Astrocyte (in vitro differentiated cells and primary cell): ENCODE data around the gene FBXO17. TPM values are rescaled to one million over a fixed set of nuclear protein-coding genes. Genes with fewer than 3 reads are reported as not detected.

Experiments used
- DNase-seq: peaks from one replicate; pipeline ENCODE4 v3.0.0-alpha.2; 2010; ENCODE audit warnings: low read depth
- FAIRE-seq: peaks from 2 replicates; lab custom pipeline; 2011; peaks lifted over from hg19 to GRCh38; lab: Jason Lieb, UNC
- H2AFZ ChIP-seq: 2 replicates; pipeline ENCODE4 v1.6.0; 2012; ENCODE audit warnings: low read depth, low read length, inconsistent platforms
- H3K27ac ChIP-seq: 2 replicates; pipeline ENCODE4 v1.5.1; 2011; ENCODE audit warnings: low read depth, low read length, inconsistent platforms
- H3K27me3 ChIP-seq: 2 replicates; pipeline ENCODE4 v1.6.0; 2011; ENCODE audit warnings: low read length, inconsistent platforms; ENCODE audit not compliant: insufficient read depth
- H3K36me3 ChIP-seq: 2 replicates; pipeline ENCODE4 v1.5.1; 2011; ENCODE audit warnings: low read length, inconsistent platforms; ENCODE audit not compliant: insufficient read depth
- H3K4me1 ChIP-seq: 2 replicates; pipeline ENCODE4 v1.5.1; 2011; ENCODE audit warnings: low read length, inconsistent platforms; ENCODE audit not compliant: insufficient read depth
- H3K4me2 ChIP-seq: 2 replicates; pipeline ENCODE4 v1.6.0; 2012; ENCODE audit warnings: low read length, inconsistent platforms
- H3K4me3 ChIP-seq: 2 replicates; pipeline ENCODE4 v1.5.1; 2011; ENCODE audit warnings: low read depth, mild to moderate bottlenecking, low read length, inconsistent platforms; ENCODE audit not compliant: insufficient read depth
- H3K79me2 ChIP-seq: 2 replicates; pipeline ENCODE4 v1.6.0; 2012; ENCODE audit warnings: mild to moderate bottlenecking, low read length, inconsistent platforms; ENCODE audit not compliant: insufficient read depth
- H3K9ac ChIP-seq: 2 replicates; pipeline ENCODE4 v1.6.0; 2012; ENCODE audit warnings: mild to moderate bottlenecking, low read length, inconsistent platforms
- H3K9me3 ChIP-seq: 2 replicates; pipeline ENCODE4 v1.5.1; 2012; ENCODE audit warnings: low read depth, mild to moderate bottlenecking, low read length, inconsistent platforms; ENCODE audit not compliant: insufficient read depth
- H4K20me1 ChIP-seq: 2 replicates; pipeline ENCODE4 v1.6.0; 2012; ENCODE audit warnings: low read length, inconsistent platforms; ENCODE audit not compliant: insufficient read depth
- H3K27ac Mint-ChIP-seq: one replicate; pipeline ENCODE4 v1.8.0; 2021; ENCODE audit warnings: mild to moderate bottlenecking, mixed read lengths; ENCODE audit not compliant: unreplicated experiment
- H3K27me3 Mint-ChIP-seq: one replicate; pipeline ENCODE4 v1.8.0; 2021; ENCODE audit warnings: low read depth, mixed read lengths; ENCODE audit not compliant: unreplicated experiment
- H3K36me3 Mint-ChIP-seq: one replicate; pipeline ENCODE4 v1.8.0; 2021; ENCODE audit warnings: low read depth, mixed read lengths; ENCODE audit not compliant: unreplicated experiment
- H3K4me1 Mint-ChIP-seq: one replicate; pipeline ENCODE4 v1.8.0; 2021; ENCODE audit warnings: low read depth, mixed read lengths; ENCODE audit not compliant: unreplicated experiment
- H3K4me3 Mint-ChIP-seq: one replicate; pipeline ENCODE4 v1.8.0; 2021; ENCODE audit warnings: mild to moderate bottlenecking, moderate library complexity, mixed read lengths; ENCODE audit not compliant: unreplicated experiment
- H3K9me3 Mint-ChIP-seq: one replicate; pipeline ENCODE4 v1.8.0; 2021; ENCODE audit warnings: mild to moderate bottlenecking, mixed read lengths; ENCODE audit not compliant: unreplicated experiment
- CTCF ChIP-seq: IDR thresholded peaks from 2 replicates; pipeline ENCODE4 v1.5.1; 2011; ENCODE audit warnings: low read depth, mild to moderate bottlenecking, inconsistent platforms, low read length, moderate library complexity; ENCODE audit not compliant: insufficient read depth
- EZH2 ChIP-seq: IDR thresholded peaks from 2 replicates; pipeline ENCODE4 v1.6.1; 2012; ENCODE audit warnings: mild to moderate bottlenecking, low read length, inconsistent platforms; ENCODE audit not compliant: insufficient read depth
- total RNA-seq: library from RNA; stranded (reverse); gene quantifications from 2 replicates; pipeline ENCODE4 v1.2.1, GENCODE V29; 2021

The FBXO17 gene
- total RNA-seq, 1 donor from 2014 or later: 14.7 TPM

GRCh38 chr19:39007096-39007495 lies 31.6 kb upstream of the FBXO17 start:
- H4K20me1 ChIP-seq: no peaks in the 10 kb centered on the region
- H3K27ac Mint-ChIP-seq: no peak overlapping the region
- FAIRE-seq: no peak
- H2AFZ ChIP-seq: no peak overlapping the region
- H3K4me1 ChIP-seq: no peaks in the 10 kb centered on the region
- H3K9ac ChIP-seq: no peak overlapping the region
- no peaks in the 10 kb centered on the region for H3K36me3 ChIP-seq
- no peaks in the 10 kb centered on the region for H3K9me3 ChIP-seq
- H3K4me2 ChIP-seq: no peak overlapping the region
- no peaks in the 10 kb centered on the region for H3K79me2 ChIP-seq
- H3K27me3 ChIP-seq: no peaks in the 10 kb centered on the region
- no peaks in the 10 kb centered on the region for H3K36me3 Mint-ChIP-seq
- H3K4me1 Mint-ChIP-seq: no peaks in the 10 kb centered on the region
- peaks cover 11% of the 10 kb centered on the region for H3K27me3 Mint-ChIP-seq
- DNase-seq: no peak
- TF ChIP-seq EZH2: no peak
- no peak overlapping the region for H3K4me3 Mint-ChIP-seq
- no peak overlapping the region for H3K27ac ChIP-seq
- peaks cover 2% of the 10 kb centered on the region for H3K9me3 Mint-ChIP-seq
- H3K4me3 ChIP-seq: no peak overlapping the region

- H3K27ac Mint-ChIP-seq: no peak overlapping the region
Observed at GRCh38 chr19:39004403-39004802, 28.9 kb upstream of the FBXO17 start.

GRCh38 chr19:39003796-39004195 lies 28.3 kb upstream of the FBXO17 start:
- Histone ChIP-seq H3K79me2 (no peaks in the 10 kb centered on the region), H3K27ac (no peak overlapping the region), H4K20me1 (no peaks in the 10 kb centered on the region), H3K9me3 (no peaks in the 10 kb centered on the region), H3K4me2 (no peak overlapping the region), H3K36me3 (no peaks in the 10 kb centered on the region), H3K4me1 (no peaks in the 10 kb centered on the region), H3K4me3 (no peak overlapping the region), H2AFZ (no peak overlapping the region), H3K27me3 (no peaks in the 10 kb centered on the region), H3K9ac (no peak overlapping the region)
- Mint-ChIP-seq H3K4me3 (no peak overlapping the region), H3K9me3 (no peaks in the 10 kb centered on the region), H3K27me3 (peaks cover 11% of the 10 kb centered on the region), H3K36me3 (no peaks in the 10 kb centered on the region), H3K27ac (no peak overlapping the region), H3K4me1 (no peaks in the 10 kb centered on the region)
- TF ChIP-seq EZH2: no peak
- TF ChIP-seq CTCF: no peak
- FAIRE-seq: no peak
- no peak for DNase-seq

More at GRCh38 chr19:39004403-39004802, 28.9 kb upstream of the FBXO17 start:
- Histone ChIP-seq H2AFZ (no peak overlapping the region), H3K4me3 (no peak overlapping the region), H3K4me2 (no peak overlapping the region), H3K9ac (no peak overlapping the region), H3K9me3 (no peaks in the 10 kb centered on the region), H4K20me1 (no peaks in the 10 kb centered on the region), H3K36me3 (no peaks in the 10 kb centered on the region), H3K27me3 (no peaks in the 10 kb centered on the region), H3K4me1 (no peaks in the 10 kb centered on the region), H3K79me2 (no peaks in the 10 kb centered on the region), H3K27ac (no peak overlapping the region)
- Mint-ChIP-seq H3K36me3 (no peaks in the 10 kb centered on the region), H3K27me3 (peaks cover 11% of the 10 kb centered on the region), H3K4me1 (no peaks in the 10 kb centered on the region), H3K9me3 (peaks cover under 1% of the 10 kb centered on the region), H3K4me3 (no peak overlapping the region)
- FAIRE-seq (no peak), DNase-seq (no peak)
- TF ChIP-seq EZH2 (no peak), CTCF (no peak)
